Fibroblast of skin of right biceps (primary cell): Measurements from ENCODE around the gene REPIN1.

Experiments
- DNase-seq: peaks from one replicate; pipeline ENCODE4 v3.0.0-alpha.2; 2013

The REPIN1 gene

DNA sequence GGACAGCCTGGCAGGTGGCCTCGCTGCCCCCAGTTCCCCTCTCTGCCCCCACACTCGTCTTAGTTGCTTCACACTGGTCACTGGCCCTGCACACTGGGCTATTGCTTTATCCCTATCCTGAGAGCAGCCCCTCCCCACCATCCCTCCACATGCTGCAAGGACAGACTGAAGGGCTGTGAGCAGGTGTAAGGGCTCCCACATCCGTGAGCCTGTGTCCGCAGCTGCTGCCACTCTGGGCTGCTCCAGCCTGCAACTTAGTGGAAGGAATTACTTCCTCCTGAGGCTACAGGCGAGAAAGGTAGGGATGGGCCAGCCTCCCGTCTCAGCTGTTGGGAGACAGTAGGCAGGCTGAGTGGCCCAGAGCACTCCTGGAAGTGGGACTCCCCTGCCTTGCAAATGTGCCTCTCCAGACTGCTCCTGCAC lies 31.0 kb upstream of the REPIN1 start:
- no peak for DNase-seq

- no peak for DNase-seq
Observed at GRCh38 chr7:150338166-150338829, 30.3 kb upstream of the REPIN1 start.

GRCh38 chr7:150339409-150339809 lies 29.2 kb upstream of the REPIN1 start:
- no peak for DNase-seq

DNA sequence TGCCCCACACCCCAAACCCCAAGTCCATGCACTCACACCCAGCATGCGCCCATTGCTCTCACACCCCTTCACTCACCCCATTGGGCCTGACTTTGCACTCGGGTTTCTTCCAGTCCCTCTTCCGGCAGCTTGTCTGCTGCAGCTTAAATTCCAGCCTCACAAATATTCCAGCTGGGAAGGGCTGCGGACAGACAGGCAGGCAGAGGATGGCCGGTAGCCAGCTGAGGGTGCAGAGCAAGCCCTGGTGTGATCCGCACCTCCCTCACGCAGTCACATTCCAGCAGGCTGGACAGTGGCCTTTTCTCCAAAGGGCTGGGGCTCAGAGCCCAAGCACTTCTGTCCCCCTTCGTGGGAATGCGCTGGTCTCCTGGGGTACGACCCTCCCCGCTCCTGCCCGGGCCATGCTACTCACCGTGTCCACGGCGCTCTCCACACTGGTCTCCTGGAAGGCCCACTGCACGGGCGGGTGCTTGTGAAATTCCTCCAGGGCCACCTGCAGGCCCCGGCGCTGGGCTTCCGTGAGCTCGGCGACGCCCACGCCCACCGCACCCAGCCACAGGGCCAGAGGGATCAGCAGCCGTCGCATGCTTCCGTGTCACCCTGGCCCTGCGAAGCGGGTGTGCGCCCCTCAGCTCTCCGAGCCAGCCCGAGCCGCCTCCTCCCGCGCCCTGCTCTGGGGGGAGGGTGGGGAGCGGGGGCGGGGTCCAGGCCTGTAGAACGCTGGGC lies 28.4 kb upstream of the REPIN1 start:
- DNase-seq: peak; percentile 24

GRCh38 chr7:150340875-150341262 lies 27.8 kb upstream of the REPIN1 start:
- no peak for DNase-seq

DNA sequence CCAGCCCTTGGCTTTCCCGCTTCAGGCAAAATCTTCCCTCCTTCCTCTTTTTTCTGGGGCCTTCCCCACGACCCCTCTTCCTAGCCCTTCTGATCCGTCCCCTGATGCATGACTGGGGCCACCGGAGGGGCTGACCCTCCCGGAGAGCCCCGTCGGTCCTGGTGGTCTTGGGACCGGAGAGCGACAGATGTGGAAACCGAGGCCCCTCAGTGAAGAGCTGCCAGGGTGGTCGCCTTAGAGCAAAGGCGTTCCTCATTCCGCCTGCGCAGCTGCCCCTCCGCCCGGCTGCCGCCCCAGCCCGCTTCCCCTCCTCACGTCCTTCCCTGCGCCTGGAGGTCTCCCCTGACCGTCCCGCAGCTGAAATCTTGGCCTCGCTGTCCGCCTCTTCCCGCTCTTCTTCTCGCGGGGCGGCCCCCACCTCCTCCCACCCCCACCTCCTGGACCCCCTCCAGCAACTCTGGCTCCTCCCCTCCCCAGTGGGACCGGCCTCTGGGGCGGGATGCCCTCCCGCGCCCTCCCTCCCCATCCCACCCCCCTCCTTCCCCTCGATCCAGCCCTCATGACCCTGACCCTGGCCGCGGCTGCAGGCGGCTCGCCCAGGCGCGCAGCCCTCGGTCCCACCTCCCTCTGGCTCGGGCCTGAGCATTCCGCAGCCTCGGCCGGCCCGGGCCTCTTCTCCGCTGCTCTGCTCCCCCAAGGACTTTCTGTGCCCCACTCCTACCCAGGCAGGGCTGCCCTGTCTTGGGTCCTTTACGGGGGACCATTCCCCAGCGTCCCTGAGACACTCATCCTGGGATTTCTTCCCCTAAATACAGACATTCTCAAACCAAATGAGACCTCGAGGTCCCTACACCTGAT lies 27.1 kb upstream of the REPIN1 start, which contains the start of gene RARRES2:
RARRES2 (minus strand) TSS at position 367 of the 858 bp plus-strand sequence. CDS start 1,020 bp downstream, outside the sequence.
- DNase-seq: no peak

DNA sequence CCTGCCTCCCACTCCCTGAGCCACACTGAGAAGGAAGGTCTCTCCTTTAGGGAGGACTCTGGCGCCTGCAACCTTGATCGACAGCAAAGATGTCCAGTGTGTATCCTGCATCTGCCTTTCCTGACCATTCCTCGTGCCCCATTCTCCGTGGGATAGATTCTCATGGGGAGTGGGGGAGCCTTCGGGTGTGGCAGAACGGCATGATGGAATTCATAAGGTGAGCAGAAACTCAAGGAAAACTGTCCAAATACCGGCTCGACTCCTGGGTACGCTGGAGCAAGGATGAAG lies 26.6 kb upstream of the REPIN1 start:
- DNase-seq: no peak

- DNase-seq: no peak
Observed at GRCh38 chr7:150343225-150343624, 25.4 kb upstream of the REPIN1 start.

- DNase-seq: no peak
Observed at GRCh38 chr7:150344299-150344698, 24.3 kb upstream of the REPIN1 start.

DNA sequence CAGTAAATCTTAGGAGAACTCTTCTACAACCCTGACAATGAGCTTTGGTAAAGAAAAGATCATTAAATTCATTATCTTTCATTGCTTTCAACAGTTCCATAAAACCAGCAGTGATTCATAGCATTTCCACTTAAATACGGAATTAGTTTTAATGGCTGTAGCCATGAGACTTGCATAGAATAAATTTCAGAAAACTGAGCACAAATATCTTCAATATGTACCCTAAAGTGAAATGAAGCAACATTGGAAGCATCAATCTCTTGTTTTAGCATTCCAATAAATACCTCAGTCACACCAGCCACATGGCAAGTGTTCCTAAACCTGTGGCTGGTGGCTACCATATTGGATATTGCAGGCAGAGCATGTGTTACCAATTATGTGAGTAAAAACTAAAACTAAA lies 23.6 kb upstream of the REPIN1 start:
- DNase-seq: no peak

DNA sequence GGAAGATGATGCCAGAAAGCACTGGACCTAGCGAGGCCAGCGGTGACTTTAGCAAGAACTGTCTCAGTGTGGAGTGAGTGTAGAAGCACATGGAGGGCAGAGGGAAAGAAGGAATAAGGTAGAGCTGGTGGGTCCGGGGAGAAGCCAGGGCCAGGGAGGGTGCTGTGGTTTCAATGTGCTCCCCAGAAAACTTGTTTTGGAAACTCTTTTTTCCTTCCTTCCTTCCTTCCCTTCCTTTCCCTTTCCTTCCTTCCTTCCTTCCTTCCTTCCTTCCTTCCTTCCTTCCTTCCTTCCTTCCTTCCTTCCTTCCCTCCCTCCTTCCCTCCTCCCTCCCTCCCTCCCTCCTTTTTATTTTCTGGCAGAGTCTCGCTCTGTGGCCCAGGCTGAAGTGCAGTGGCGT lies 21.7 kb upstream of the REPIN1 start:
- DNase-seq: no peak

GRCh38 chr7:150351587-150352194 lies 16.9 kb upstream of the REPIN1 start:
- DNase-seq: no peak

- no peak for DNase-seq
Observed at GRCh38 chr7:150355666-150356059, 13.0 kb upstream of the REPIN1 start.

GRCh38 chr7:150356265-150356897 lies 12.2 kb upstream of the REPIN1 start:
- DNase-seq: peak; percentile 9

DNA sequence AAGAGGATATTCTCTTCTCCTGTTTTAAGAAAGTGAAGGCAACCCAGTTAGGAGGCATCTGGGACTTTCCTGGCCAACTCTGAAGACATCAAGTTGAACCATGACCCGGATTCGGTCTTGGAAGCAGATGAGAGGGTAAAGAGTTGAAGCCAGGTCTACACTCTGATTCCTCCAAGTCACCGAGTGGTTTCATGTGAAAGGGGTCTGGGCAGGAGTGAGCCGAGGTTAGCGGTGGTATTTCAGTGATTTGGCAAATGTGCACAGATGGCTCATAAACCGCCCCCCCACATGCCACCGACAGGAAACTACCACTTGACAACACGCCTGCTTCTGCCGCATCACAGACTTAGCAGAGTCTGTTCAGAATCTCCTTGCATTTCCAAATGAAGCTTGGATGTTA lies 11.4 kb upstream of the REPIN1 start:
- DNase-seq: no peak

DNA sequence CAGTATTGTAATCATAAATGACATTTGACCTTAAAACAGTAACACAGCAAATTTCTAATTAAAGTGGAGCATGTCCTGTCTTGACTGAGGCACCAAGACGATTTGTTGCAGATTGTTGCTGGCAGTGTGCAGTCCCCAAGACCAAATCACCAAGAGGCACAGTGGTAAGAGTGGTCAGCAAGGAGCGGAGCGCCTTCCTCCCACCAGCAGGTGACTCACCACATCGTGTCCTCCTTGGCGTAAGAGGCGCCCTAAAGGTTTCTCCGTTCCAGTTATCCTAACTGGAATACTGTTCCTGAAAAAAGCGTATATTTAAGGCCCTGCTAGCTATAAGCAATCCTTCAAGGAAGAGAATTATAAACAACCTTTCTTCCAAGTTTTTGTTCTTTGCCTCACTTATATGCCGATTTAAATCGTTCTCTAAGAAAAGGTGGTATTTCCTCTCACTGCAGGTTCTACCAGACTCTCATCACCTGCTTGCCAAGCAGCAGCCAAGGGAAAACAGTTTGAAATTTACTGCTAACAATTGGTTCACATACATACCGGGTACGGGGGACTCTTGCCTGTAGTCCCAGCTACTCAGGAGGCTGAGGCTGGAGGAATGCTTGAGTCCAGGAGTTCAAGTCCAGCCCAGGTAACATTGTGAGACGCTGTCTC lies 10.7 kb upstream of the REPIN1 start:
- DNase-seq: no peak

GRCh38 chr7:150358433-150358832 lies 10.2 kb upstream of the REPIN1 start:
- no peak for DNase-seq

- DNase-seq: no peak
Observed at GRCh38 chr7:150358988-150359621, 9.5 kb upstream of the REPIN1 start.

- DNase-seq: no peak
Observed at GRCh38 chr7:150359622-150360362, 8.8 kb upstream of the REPIN1 start.

- no peak for DNase-seq
Observed at GRCh38 chr7:150360363-150361058, 8.1 kb upstream of the REPIN1 start.
